ENCODE results near the gene STX18. TPM values are rescaled to one million over a fixed set of nuclear protein-coding genes. Genes with fewer than 3 reads are reported as not detected.

The STX18 gene
- total and polyA plus RNA-seq, 2 experiments from 2014 or later: 15.9 to 18.1 TPM

- no peak overlapping the region for H3K27ac ChIP-seq (ENCODE audit: low read depth)
- H3K4me3 Mint-ChIP-seq: no peak overlapping the region
- peaks cover 12% of the 10 kb centered on the region for H3K27me3 Mint-ChIP-seq (ENCODE audit: insufficient read depth, low read depth, poor library complexity)
- TF ChIP-seq REST (IDR thresholded peaks at IDR 0.05; ENCODE audit: unreplicated experiment) (no peak), STAT1 (IDR thresholded peaks at IDR 0.05; ENCODE audit: unreplicated experiment) (no peak), ZNF331 (CRISPR knock-in tag; IDR thresholded peaks at IDR 0.05; ENCODE audit: low read depth) (no peak), JUNB (IDR thresholded peaks at IDR 0.05; ENCODE audit: unreplicated experiment) (no peak), EZH2phosphoT487 (IDR thresholded peaks at IDR 0.05; ENCODE audit: unreplicated experiment) (no peak), CREB1 (CRISPR knock-in tag; IDR thresholded peaks at IDR 0.05; ENCODE audit: low read depth) (no peak), ZNF114 (CRISPR knock-in tag; IDR thresholded peaks at IDR 0.05) (no peak), NANOG (IDR thresholded peaks at IDR 0.05; ENCODE audit: borderline replicate concordance) (no peak), CTCF (conservative IDR thresholded peaks at IDR 0.05; ENCODE audit: low read depth in 2 of 2) (no peak), POLR2AphosphoS5 (IDR thresholded peaks at IDR 0.05; ENCODE audit: low read depth) (no peak), ETS1 (IDR thresholded peaks at IDR 0.05) (no peak), EZH2 (IDR thresholded peaks at IDR 0.05; ENCODE audit: low read depth, unreplicated experiment) (no peak), ZNF462 (CRISPR knock-in tag; IDR thresholded peaks at IDR 0.05) (no peak)
- H3K36me3 Mint-ChIP-seq (ENCODE audit: low read depth): peaks cover 55% of the 10 kb centered on the region
- H3K4me1 Mint-ChIP-seq: peaks cover 18% of the 10 kb centered on the region
- H3K27me3 ChIP-seq (ENCODE audit: insufficient read depth): no peaks in the 10 kb centered on the region
- ATAC-seq (no peak), DNase-seq (ENCODE audit: low spot score) (no peak)
- no peaks in the 10 kb centered on the region for H3F3A ChIP-seq (replicated peaks; ENCODE audit: low read depth)
- no peak overlapping the region for H3K4me2 ChIP-seq
- H4K20me1 ChIP-seq (replicated peaks; ENCODE audit: insufficient read depth): no peaks in the 10 kb centered on the region
- no peaks in the 10 kb centered on the region for H3K9me2 ChIP-seq (ENCODE audit: insufficient read depth)
- H3K36me3 ChIP-seq (ENCODE audit: insufficient read depth): 0 out of 2 replicates have a peak, but pooled peaks cover 8% of the 10 kb centered on the region
- no peak overlapping the region for H3K27ac Mint-ChIP-seq
- peaks cover 2% of the 10 kb centered on the region; the same call in 2 of the 3 replicates for H3K9me3 Mint-ChIP-seq
- no peak overlapping the region for H3K4me3 ChIP-seq
- no peaks in the 10 kb centered on the region for H3K79me2 ChIP-seq (replicated peaks; ENCODE audit: insufficient read depth)
- no peak overlapping the region for H2AFZ ChIP-seq
- H3K4me1 ChIP-seq (ENCODE audit: insufficient read depth): peaks cover 14% of the 10 kb centered on the region
Observed at GRCh38 chr4:4418676-4419390, 123.0 kb downstream of the STX18 start.
